K562 (cell line): Measurements from ENCODE around the gene ALAS2. TPM values are rescaled to one million over a fixed set of nuclear protein-coding genes. Genes with fewer than 3 reads are reported as not detected.
A peak's percentile ranks its signal among the peaks of the same experiment; 100 is the strongest.

Experiments
- CBFB ChIP-seq: sonication (generic); formaldehyde crosslinking; IDR thresholded peaks from 2 replicates; pipeline ENCODE4 v1.4.0; 2020; ENCODE audit warnings: mild to moderate bottlenecking, missing genetic modification reagents
- E2F5 ChIP-seq: sonication (generic); formaldehyde crosslinking; IDR thresholded peaks from 2 replicates; pipeline ENCODE4 v1.8.0; 2022; ENCODE audit warnings: mild to moderate bottlenecking, missing genetic modification reagents
- ELK3 ChIP-seq: fragments of 450-650 bp; formaldehyde crosslinking; IDR thresholded peaks from 2 replicates; pipeline ENCODE4 v1.4.0; 2020; ENCODE audit warnings: mild to moderate bottlenecking
- HNRNPUL1 ChIP-seq: fragments of 200-400 bp; formaldehyde crosslinking; IDR thresholded peaks from 2 replicates; pipeline ENCODE4 v1.6.1; 2017; ENCODE audit warnings: low read length
- TAF9B ChIP-seq: fragments of 450-650 bp; IDR thresholded peaks from 2 replicates; pipeline ENCODE4 v1.6.1; 2018; ENCODE audit warnings: mild to moderate bottlenecking; ENCODE audit not compliant: partially characterized antibody
- ZBTB43 ChIP-seq: sonication (generic); formaldehyde crosslinking; IDR thresholded peaks from 2 replicates; pipeline ENCODE4 v1.8.0; 2023; ENCODE audit warnings: mild to moderate bottlenecking, missing genetic modification reagents
- ZHX1 ChIP-seq: fragments of 150-350 bp; conservative IDR thresholded peaks from 2 replicates; pipeline ENCODE4 v1.6.1; 2014; ENCODE audit warnings: low read length
- ZNF592 ChIP-seq: fragments of 450-650 bp; IDR thresholded peaks from 2 replicates; pipeline ENCODE4 v1.6.1; 2017; ENCODE audit warnings: antibody characterized with exemption, mild to moderate bottlenecking
- polyA plus RNA-seq, 8 experiments: library from polyadenylated mRNA; depleted of rRNA in 4 of 8; stranded (reverse) in 5 of 8; unstranded in 3 of 8; fragments of >200 nt; fragmentation: Nextera tagmentation in 2 of 8; fragmentation: Illumina TruSeq in 1 of 8; extraction: Ambion mirVana in 2 of 8; extraction: Trizol in 1 of 8; gene quantifications; 2 replicates each; pipeline versions ENCODE4 v1.2.1 to v1.2.3, GENCODE V29; 2011 to 2014; ENCODE audit warnings: inconsistent platforms in 1 of 8, missing spikeins in 1 of 8
- total RNA-seq, 7 experiments: library from RNA; depleted of rRNA in 6 of 7; stranded (reverse); fragments of >200 nt in 6 of 7; fragmentation: Illumina TruSeq in 2 of 7; extraction: Trizol in 2 of 7; gene quantifications; 2 replicates each; pipeline versions ENCODE4 v1.2.1 to v1.2.3, GENCODE V29; 2011 to 2021; ENCODE audit warnings: low replicate concordance in 1 of 7

ALAS2 gene
- total and polyA plus RNA-seq, 9 of the 15 experiments (the other 6 are each of a cell fraction or from before 2014, with no cell fraction given), result 14.6 to 101 (median 33.4) TPM

GRCh38 chrX:55014897-55015299 is 15.9 kb downstream of the ALAS2 start (continued):
- TF ChIP-seq CBFB (CRISPR knock-in tag) (no peak), ZHX1 (no peak), HNRNPUL1 (no peak), E2F5 (no peak), ZBTB43 (CRISPR knock-in tag) (no peak), TAF9B (no peak), ZNF592 (0 out of 2 replicates have a peak, but pooled peaks have one; percentile 57), ELK3 (CRISPR knock-in tag) (no peak)
